GM19455 (cell line): ENCODE results near the gene CHRM1.
A peak's percentile ranks its signal among the peaks of the same experiment; 100 is the strongest.

Experiments
- ATAC-seq: cut with Tn5 transposase; IDR thresholded peaks from one replicate; pipeline ENCODE4 v1.9.1; 2021; ENCODE audit not compliant: unreplicated experiment

The CHRM1 gene

GRCh38 chr11:62905927-62906531, 15.1 kb downstream of the CHRM1 start:
- no peak for ATAC-seq

- no peak for ATAC-seq
Observed at GRCh38 chr11:62905296-62905695, 15.9 kb downstream of the CHRM1 start.

- no peak for ATAC-seq
Observed at GRCh38 chr11:62902932-62903331, 18.2 kb downstream of the CHRM1 start.

DNA sequence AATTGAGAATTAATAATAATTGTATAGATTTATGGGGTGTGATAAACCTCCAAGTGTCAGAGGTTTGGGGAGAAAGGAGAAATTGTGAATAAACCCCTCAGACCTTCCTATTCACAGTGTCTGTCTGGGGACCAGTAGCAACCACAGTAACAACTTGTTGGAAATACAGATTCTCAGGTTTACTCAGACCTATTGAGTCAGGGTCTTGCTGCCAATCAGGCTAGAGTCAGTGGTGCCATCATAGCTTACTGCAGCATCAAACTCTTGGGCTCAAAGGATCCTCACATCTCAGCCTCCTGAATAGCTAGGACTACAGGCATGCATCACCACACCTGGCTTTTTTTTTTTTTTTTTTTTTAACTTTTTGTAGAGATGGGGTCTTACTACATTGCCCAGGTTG, 23.1 kb downstream of the CHRM1 start:
- no peak for ATAC-seq

DNA sequence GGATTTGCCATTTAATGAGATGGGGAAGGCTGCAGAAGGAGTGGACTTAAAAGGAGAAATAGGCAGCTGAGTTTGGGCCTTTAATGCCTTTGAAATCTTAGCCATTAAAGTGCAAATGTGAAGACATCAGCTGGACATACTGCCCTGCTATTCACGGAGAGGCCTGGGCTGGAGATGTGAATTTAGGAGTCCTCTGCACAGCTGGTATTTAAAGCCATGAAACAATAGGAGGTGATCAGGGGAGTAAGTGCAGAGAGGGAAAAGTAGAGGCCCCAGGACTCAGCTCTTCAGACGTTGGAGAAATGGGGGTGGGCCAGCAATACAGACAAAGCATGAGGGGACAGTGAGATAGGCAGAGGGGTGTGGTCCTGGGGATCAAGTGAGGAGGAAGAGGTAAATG, 23.9 kb downstream of the CHRM1 start:
- ATAC-seq: no peak

DNA sequence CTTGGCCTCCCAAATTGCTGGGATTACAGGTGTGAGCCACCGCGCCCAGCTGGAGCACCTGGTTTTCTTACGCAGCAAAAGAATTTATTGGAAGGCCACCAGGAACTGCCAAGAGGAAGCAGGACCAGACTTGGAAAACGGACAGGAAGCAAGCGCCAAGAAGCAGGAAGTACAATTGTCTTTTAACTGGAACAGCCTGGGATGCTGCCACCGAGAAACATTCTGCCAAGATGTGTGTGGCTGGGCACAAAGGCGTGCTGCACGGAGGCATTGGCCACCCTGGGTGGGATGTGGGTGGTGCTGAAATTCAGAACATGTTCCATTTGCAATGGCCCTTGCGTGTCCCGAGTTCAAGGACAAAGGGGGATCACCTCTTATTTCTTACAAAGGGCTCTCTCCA, 25.1 kb downstream of the CHRM1 start:
- ATAC-seq: no peak

- no peak for ATAC-seq
Observed at GRCh38 chr11:62895501-62895900, 25.7 kb downstream of the CHRM1 start.

- ATAC-seq: no peak
Observed at GRCh38 chr11:62892077-62892922, 28.9 kb downstream of the CHRM1 start.

- ATAC-seq: no peak
Observed at GRCh38 chr11:62889484-62890437, 31.4 kb downstream of the CHRM1 start.

GRCh38 chr11:62889126-62889483, 32.1 kb downstream of the CHRM1 start:
- ATAC-seq: no peak

- ATAC-seq: no peak
Observed at GRCh38 chr11:62888406-62888805, 32.8 kb downstream of the CHRM1 start.

GRCh38 chr11:62885137-62885750, 35.9 kb downstream of the CHRM1 start:
- no peak for ATAC-seq

- no peak for ATAC-seq
Observed at GRCh38 chr11:62883673-62884072, 37.5 kb downstream of the CHRM1 start.

DNA sequence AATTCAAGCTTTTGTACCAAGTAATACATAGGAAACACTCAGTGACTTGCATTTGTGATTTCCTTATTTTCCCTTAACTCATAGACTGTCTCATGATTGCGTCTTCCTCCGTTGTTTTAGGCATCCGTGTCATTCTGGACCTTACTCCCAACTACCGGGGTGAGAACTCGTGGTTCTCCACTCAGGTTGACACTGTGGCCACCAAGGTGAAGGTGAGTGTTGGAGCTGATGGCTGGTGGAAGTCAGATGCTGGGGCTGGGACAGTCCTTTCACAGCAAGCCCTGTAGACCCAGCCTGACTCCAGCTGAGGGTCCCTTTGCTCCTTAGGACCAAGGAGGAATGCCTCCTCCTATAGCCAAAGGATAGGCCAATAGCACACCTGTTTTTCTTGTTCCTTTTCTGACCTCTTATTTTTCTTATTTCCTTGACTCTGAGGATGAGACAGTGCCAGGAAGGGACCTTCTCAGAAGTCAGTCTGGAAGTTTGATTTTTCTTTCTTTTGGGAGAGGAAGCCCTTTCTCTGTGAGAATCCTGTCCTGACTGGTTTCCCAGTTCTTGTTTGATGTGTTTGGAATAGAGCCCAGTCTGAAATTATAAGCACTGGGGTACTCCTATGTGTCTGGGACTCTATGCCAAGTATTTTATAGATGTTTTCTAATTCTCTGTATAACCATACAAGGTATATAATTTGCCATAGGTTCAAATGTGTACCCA, 38.2 kb downstream of the CHRM1 start:
- no peak for ATAC-seq

- no peak for ATAC-seq
Observed at GRCh38 chr11:62882431-62882749, 38.8 kb downstream of the CHRM1 start.

DNA sequence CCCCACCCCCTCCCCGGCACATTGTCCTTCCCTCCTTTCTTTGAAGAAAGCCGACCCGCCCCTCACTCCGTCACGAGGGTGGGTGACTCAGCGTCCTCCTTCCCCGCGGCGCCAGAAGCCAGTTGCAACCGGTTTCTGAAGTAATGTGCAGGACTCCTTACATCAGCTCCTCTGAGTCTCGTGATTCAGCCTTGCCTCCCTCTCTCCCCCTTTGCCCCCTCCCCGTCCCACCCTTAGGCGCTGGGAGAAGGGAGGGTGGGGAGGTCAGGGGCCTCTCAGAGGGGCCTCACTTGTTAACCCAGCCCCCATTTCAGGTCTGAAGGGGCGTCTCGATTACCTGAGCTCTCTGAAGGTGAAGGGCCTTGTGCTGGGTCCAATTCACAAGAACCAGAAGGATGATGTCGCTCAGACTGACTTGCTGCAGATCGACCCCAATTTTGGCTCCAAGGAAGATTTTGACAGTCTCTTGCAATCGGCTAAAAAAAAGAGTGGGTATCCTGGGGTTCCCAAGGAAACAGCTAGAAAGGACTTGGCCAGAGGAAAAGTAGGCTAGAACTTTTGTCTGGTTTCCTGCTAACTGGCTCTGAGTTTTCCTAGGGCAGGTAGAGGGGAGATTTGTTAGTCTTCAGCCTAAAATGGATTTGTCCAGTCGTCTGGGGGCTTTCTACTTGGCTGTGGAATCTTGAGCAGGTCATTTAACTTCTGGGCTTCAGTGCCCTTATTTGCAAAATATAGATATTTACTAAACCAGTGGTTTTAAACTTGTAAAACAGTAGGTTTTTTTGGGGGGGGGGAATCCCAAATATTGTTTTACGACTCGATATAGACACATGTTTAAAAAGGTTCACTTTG, 39.4 kb downstream of the CHRM1 start:
- ATAC-seq: peak; percentile 42

GRCh38 chr11:62880803-62881578, 40.2 kb downstream of the CHRM1 start, which contains the start of gene SLC3A2:
Gene SLC3A2 (plus strand): TSS chr11:62880896. CDS start chr11:62881024, 128 bp downstream.
- peak; percentile 73 for ATAC-seq

- peak; percentile 18 for ATAC-seq
Observed at GRCh38 chr11:62880231-62880802, 40.8 kb downstream of the CHRM1 start.
